ENCODE data around the gene SYT3.
"Not testable (repeated sequence)": the region's sequence is repeated elsewhere in the genome, so short reads cannot be mapped to it uniquely, and the experiment has no call there.

The SYT3 gene

GRCh38 chr19:50601407-50602088, 38.1 kb downstream of the SYT3 start:
- no peak overlapping the region for H3K4me2 ChIP-seq (ENCODE audit: low read depth, low read length, poor library complexity, severe bottlenecking)
- H3K9ac ChIP-seq (ENCODE audit: low read length) = no peak overlapping the region
- no peaks in the 10 kb centered on the region for H3F3A ChIP-seq (ENCODE audit: insufficient read depth)
- no peaks in the 10 kb centered on the region for H3K9me3 ChIP-seq (ENCODE audit: insufficient read depth, low read length)
- no peak overlapping the region for H3K27ac ChIP-seq (ENCODE audit: low read depth, low read length)
- no peaks in the 10 kb centered on the region for H3K36me3 ChIP-seq (ENCODE audit: low read length)
- H3K27me3 ChIP-seq (ENCODE audit: low read length) = no peaks in the 10 kb centered on the region
- H3K79me2 ChIP-seq (ENCODE audit: insufficient read depth, low read length) = no peaks in the 10 kb centered on the region
- no peaks in the 10 kb centered on the region for H3K9me2 ChIP-seq (replicated peaks; ENCODE audit: insufficient read depth, low read length)
- no peaks in the 10 kb centered on the region for H4K20me1 ChIP-seq (ENCODE audit: low read depth, low read length)
- TF ChIP-seq, protein P1, sequence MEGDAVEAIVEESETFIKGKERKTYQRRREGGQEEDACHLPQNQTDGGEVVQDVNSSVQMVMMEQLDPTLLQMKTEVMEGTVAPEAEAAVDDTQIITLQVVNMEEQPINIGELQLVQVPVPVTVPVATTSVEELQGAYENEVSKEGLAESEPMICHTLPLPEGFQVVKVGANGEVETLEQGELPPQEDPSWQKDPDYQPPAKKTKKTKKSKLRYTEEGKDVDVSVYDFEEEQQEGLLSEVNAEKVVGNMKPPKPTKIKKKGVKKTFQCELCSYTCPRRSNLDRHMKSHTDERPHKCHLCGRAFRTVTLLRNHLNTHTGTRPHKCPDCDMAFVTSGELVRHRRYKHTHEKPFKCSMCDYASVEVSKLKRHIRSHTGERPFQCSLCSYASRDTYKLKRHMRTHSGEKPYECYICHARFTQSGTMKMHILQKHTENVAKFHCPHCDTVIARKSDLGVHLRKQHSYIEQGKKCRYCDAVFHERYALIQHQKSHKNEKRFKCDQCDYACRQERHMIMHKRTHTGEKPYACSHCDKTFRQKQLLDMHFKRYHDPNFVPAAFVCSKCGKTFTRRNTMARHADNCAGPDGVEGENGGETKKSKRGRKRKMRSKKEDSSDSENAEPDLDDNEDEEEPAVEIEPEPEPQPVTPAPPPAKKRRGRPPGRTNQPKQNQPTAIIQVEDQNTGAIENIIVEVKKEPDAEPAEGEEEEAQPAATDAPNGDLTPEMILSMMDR (IDR thresholded peaks at IDR 0.05; ENCODE audit: insufficient read depth, low read length, poor library complexity, severe bottlenecking) = no peak
- TF ChIP-seq EZH2phosphoT487 (conservative IDR thresholded peaks at IDR 0.05; ENCODE audit: low read length) = no peak
- no peak overlapping the region for H2AFZ ChIP-seq (ENCODE audit: low read depth, low read length, severe bottlenecking)
- no peak overlapping the region for H3K4me3 ChIP-seq (ENCODE audit: insufficient read depth, low read length, poor library complexity, severe bottlenecking)

GRCh38 chr19:50599427-50599826, 40.3 kb downstream of the SYT3 start:
- H3K36me3 ChIP-seq (ENCODE audit: low read length) = no peaks in the 10 kb centered on the region
- no peaks in the 10 kb centered on the region for H4K20me1 ChIP-seq (ENCODE audit: low read depth, low read length)
- H3K9me2 ChIP-seq (replicated peaks; ENCODE audit: insufficient read depth, low read length) = no peaks in the 10 kb centered on the region
- H3K9me3 ChIP-seq (ENCODE audit: insufficient read depth, low read length) = no peaks in the 10 kb centered on the region
- no peak for TF ChIP-seq EZH2phosphoT487 (conservative IDR thresholded peaks at IDR 0.05; ENCODE audit: low read length)
- TF ChIP-seq, protein P1 (IDR thresholded peaks at IDR 0.05; ENCODE audit: insufficient read depth, low read length, poor library complexity, severe bottlenecking) = no peak
- no peak overlapping the region for H3K4me3 ChIP-seq (ENCODE audit: insufficient read depth, low read length, poor library complexity, severe bottlenecking)
- no peak overlapping the region for H3K4me2 ChIP-seq (ENCODE audit: low read depth, low read length, poor library complexity, severe bottlenecking)
- H3K9ac ChIP-seq (ENCODE audit: low read length) = no peak overlapping the region
- no peak overlapping the region for H2AFZ ChIP-seq (ENCODE audit: low read depth, low read length, severe bottlenecking)
- H3F3A ChIP-seq (ENCODE audit: insufficient read depth) = no peaks in the 10 kb centered on the region
- H3K27ac ChIP-seq (ENCODE audit: low read depth, low read length) = no peak overlapping the region
- H3K79me2 ChIP-seq (ENCODE audit: insufficient read depth, low read length) = no peaks in the 10 kb centered on the region
- no peaks in the 10 kb centered on the region for H3K27me3 ChIP-seq (ENCODE audit: low read length)

- Histone ChIP-seq H3K36me3 (ENCODE audit: low read length) (no peaks in the 10 kb centered on the region), H3K27ac (ENCODE audit: low read depth, low read length) (no peak overlapping the region), H4K20me1 (ENCODE audit: low read depth, low read length) (no peaks in the 10 kb centered on the region), H3F3A (ENCODE audit: insufficient read depth) (no peaks in the 10 kb centered on the region), H2AFZ (ENCODE audit: low read depth, low read length, severe bottlenecking) (no peak overlapping the region), H3K9me2 (replicated peaks; ENCODE audit: insufficient read depth, low read length) (no peaks in the 10 kb centered on the region), H3K27me3 (ENCODE audit: low read length) (no peaks in the 10 kb centered on the region), H3K4me3 (ENCODE audit: insufficient read depth, low read length, poor library complexity, severe bottlenecking) (no peak overlapping the region), H3K9me3 (ENCODE audit: insufficient read depth, low read length) (no peaks in the 10 kb centered on the region), H3K9ac (ENCODE audit: low read length) (no peak overlapping the region), H3K79me2 (ENCODE audit: insufficient read depth, low read length) (no peaks in the 10 kb centered on the region), H3K4me2 (ENCODE audit: low read depth, low read length, poor library complexity, severe bottlenecking) (no peak overlapping the region)
- no peak for TF ChIP-seq EZH2phosphoT487 (conservative IDR thresholded peaks at IDR 0.05; ENCODE audit: low read length)
- TF ChIP-seq, protein P1 (IDR thresholded peaks at IDR 0.05; ENCODE audit: insufficient read depth, low read length, poor library complexity, severe bottlenecking) = no peak
These were observed 49.5 kb downstream of the SYT3 start for GRCh38 chr19:50590191-50590590.

DNA sequence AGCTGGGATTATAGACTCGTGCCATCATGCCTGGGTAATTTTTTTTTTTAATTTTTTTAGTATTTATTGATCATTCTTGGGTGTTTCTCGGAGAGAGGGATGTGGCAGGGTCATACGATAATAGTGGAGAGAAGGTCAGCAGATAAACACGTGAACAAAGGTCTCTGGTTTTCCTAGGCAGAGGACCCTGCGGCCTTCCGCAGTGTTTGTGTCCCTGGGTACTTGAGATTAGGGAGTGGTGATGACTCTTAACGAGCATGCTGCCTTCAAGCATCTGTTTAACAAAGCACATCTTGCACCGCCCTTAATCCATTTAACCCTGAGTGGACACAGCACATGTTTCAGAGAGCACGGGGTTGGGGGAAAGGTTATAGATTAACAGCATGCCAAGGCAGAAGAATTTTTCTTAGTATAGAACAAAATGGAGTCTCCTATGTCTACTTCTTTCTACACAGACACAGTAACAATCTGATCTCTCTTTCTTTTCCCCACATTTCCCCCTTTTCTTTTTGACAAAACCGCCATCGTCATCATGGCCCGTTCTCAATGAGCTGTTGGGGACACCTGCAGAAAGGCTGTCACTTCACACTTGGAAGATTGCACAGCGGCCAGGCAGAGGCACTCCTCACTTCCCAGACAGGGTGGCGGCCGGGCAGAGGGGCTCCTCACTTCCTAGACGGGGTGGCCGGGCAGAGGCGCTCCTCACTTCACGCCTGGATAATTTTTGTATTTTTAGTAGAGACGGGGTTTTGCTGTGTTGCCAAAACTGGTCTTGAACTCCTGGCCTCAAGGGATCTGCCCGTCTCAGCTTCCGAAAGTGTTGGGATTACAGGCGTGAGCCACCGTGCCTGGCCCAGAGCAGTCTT, 57.7 kb downstream of the SYT3 start:
- H3F3A ChIP-seq (ENCODE audit: insufficient read depth); H3K9ac ChIP-seq (ENCODE audit: low read length); H2AFZ ChIP-seq (ENCODE audit: low read depth, low read length, severe bottlenecking); H3K36me3 ChIP-seq (ENCODE audit: low read length); H4K20me1 ChIP-seq (ENCODE audit: low read depth, low read length); H3K79me2 ChIP-seq (ENCODE audit: insufficient read depth, low read length); H3K4me3 ChIP-seq (ENCODE audit: insufficient read depth, low read length, poor library complexity, severe bottlenecking); H3K9me2 ChIP-seq (replicated peaks; ENCODE audit: insufficient read depth, low read length); H3K4me2 ChIP-seq (ENCODE audit: low read depth, low read length, poor library complexity, severe bottlenecking); H3K9me3 ChIP-seq (ENCODE audit: insufficient read depth, low read length); H3K27ac ChIP-seq (ENCODE audit: low read depth, low read length); H3K27me3 ChIP-seq (ENCODE audit: low read length): not testable (repeated sequence)
